ENCODE measurements around the gene CYP46A1.

The CYP46A1 gene

GRCh38 chr14:99688629-99689028, 4.5 kb downstream of the CYP46A1 start:
- no peaks in the 10 kb centered on the region for H3K36me3 ChIP-seq (ENCODE audit: control insufficient read depth, insufficient read depth, low read length)
- H3K4me3 ChIP-seq (replicated peaks; ENCODE audit: low read depth, low read length): no peak overlapping the region
- no peak for TF ChIP-seq CTCF (IDR thresholded peaks at IDR 0.05; ENCODE audit: insufficient read depth, low read length, poor library complexity, severe bottlenecking)
- no peak for DNase-seq (ENCODE audit: extremely low read depth, insufficient read length)
- peaks cover 3% of the 10 kb centered on the region for H3K27me3 ChIP-seq (replicated peaks; ENCODE audit: control insufficient read depth, insufficient read depth, low read length)

- Histone ChIP-seq H3K27me3 (replicated peaks; ENCODE audit: control insufficient read depth, insufficient read depth, low read length) (peaks cover 3% of the 10 kb centered on the region), H3K4me3 (replicated peaks; ENCODE audit: low read depth, low read length) (no peak overlapping the region), H3K36me3 (ENCODE audit: control insufficient read depth, insufficient read depth, low read length) (no peaks in the 10 kb centered on the region)
- DNase-seq (ENCODE audit: extremely low read depth, insufficient read length): no peak
- TF ChIP-seq CTCF (IDR thresholded peaks at IDR 0.05; ENCODE audit: insufficient read depth, low read length, poor library complexity, severe bottlenecking): no peak
Measured at GRCh38 chr14:99689266-99690236, 5.5 kb downstream of the CYP46A1 start.

- H3K36me3 ChIP-seq (ENCODE audit: control insufficient read depth, insufficient read depth, low read length): no peaks in the 10 kb centered on the region
- TF ChIP-seq CTCF (IDR thresholded peaks at IDR 0.05; ENCODE audit: insufficient read depth, low read length, poor library complexity, severe bottlenecking): no peak
- DNase-seq (ENCODE audit: extremely low read depth, insufficient read length): no peak
- H3K27me3 ChIP-seq (replicated peaks; ENCODE audit: control insufficient read depth, insufficient read depth, low read length): peaks cover 2% of the 10 kb centered on the region
- H3K4me3 ChIP-seq (replicated peaks; ENCODE audit: low read depth, low read length): no peak overlapping the region
Measured at GRCh38 chr14:99690636-99691035, 6.5 kb downstream of the CYP46A1 start.

GRCh38 chr14:99691111-99691885, 7.2 kb downstream of the CYP46A1 start:
- no peak for DNase-seq (ENCODE audit: extremely low read depth, insufficient read length)
- no peak overlapping the region for H3K4me3 ChIP-seq (replicated peaks; ENCODE audit: low read depth, low read length)
- no peak for TF ChIP-seq CTCF (IDR thresholded peaks at IDR 0.05; ENCODE audit: insufficient read depth, low read length, poor library complexity, severe bottlenecking)
- H3K27me3 ChIP-seq (replicated peaks; ENCODE audit: control insufficient read depth, insufficient read depth, low read length): peaks cover 1% of the 10 kb centered on the region
- H3K36me3 ChIP-seq (ENCODE audit: control insufficient read depth, insufficient read depth, low read length): no peaks in the 10 kb centered on the region

- no peak for DNase-seq (ENCODE audit: extremely low read depth, insufficient read length)
- Histone ChIP-seq H3K36me3 (ENCODE audit: control insufficient read depth, insufficient read depth, low read length) (no peaks in the 10 kb centered on the region), H3K27me3 (replicated peaks; ENCODE audit: control insufficient read depth, insufficient read depth, low read length) (peaks cover 1% of the 10 kb centered on the region; the same call in 1 of the 2 replicates), H3K4me3 (replicated peaks; ENCODE audit: low read depth, low read length) (no peak overlapping the region)
- no peak for TF ChIP-seq CTCF (IDR thresholded peaks at IDR 0.05; ENCODE audit: insufficient read depth, low read length, poor library complexity, severe bottlenecking)
Measured at GRCh38 chr14:99693918-99694317, 9.8 kb downstream of the CYP46A1 start.

Measured in GM06990 (cell line).